Mucosa of descending colon (tissue), 3 donors: ENCODE results near the gene SRY. TPM values are rescaled to one million over a fixed set of nuclear protein-coding genes. Genes with fewer than 3 reads are reported as not detected.
"Not testable (repeated sequence)": the region's sequence is repeated elsewhere in the genome, so short reads cannot be mapped to it uniquely, and the experiment has no call there.

Experiments used
- ATAC-seq: fragments of 200-7000 bp; cut with Tn5 transposase; one replicate; pipeline ENCODE4 v1.9.1; 2020; ENCODE audit warnings: mild to moderate bottlenecking, moderate library complexity
- DNase-seq, 3 donors: peaks; one replicate each; pipeline ENCODE4 v3.0.0-alpha.2; 2020
- H3K36me3 ChIP-seq: fragments of 200-600 bp; one replicate; pipeline ENCODE4 v1.8.0; 2021; ENCODE audit warnings: low read depth, mild to moderate bottlenecking
- H3K4me1 ChIP-seq: fragments of 200-600 bp; one replicate; pipeline ENCODE4 v1.8.0; 2021; ENCODE audit warnings: low read depth, mild to moderate bottlenecking
- H3K4me3 ChIP-seq: fragments of 200-600 bp; one replicate; pipeline ENCODE4 v1.8.0; 2021; ENCODE audit warnings: mild to moderate bottlenecking
- H3K9me3 ChIP-seq: fragments of 200-600 bp; one replicate; pipeline ENCODE4 v1.8.0; 2021; ENCODE audit warnings: mild to moderate bottlenecking
- CTCF ChIP-seq: fragments of 200-600 bp; IDR thresholded peaks from one replicate; pipeline ENCODE4 v1.8.0; 2022; ENCODE audit warnings: antibody characterized with exemption, mild to moderate bottlenecking
- intact Hi-C, 2 donors: fragments of 100-400 bp; cut with DNase I in 1 of 2; cut with micrococcal nuclease in 1 of 2; formaldehyde crosslinking; loops; one replicate each; pipeline versions ENCODE4 v1.11.0 to v1.11.1; 2022; cut with DNase I, micrococcal nuclease
- long read RNA-seq, 2 donors: library from polyadenylated mRNA; unstranded; transcript quantifications; one replicate each; pipeline ENCODE4 v2.0.0, GENCODE V29; 2019 to 2021
- total RNA-seq, 3 donors: library from RNA; stranded (reverse); fragmentation: NEBNext Ultra II Directional in 2 of 3; extraction: Animal tissue kit (Norgen Biotek cat#: 25700) in 2 of 3; gene quantifications; one replicate each; pipeline versions ENCODE4 v1.2.1 to v1.2.4, GENCODE V29; 2021 to 2023
- donor health status: DM: no; HTN: no; CAD: no; lungs with moderate emphysema.
- donor health status: DM: no; HTN: no; CAD: no.
- donor health status: DM: no; HTN: yes; CAD: no.

SRY gene
- total RNA-seq = not detected
- long read RNA-seq, donor 1 = 0 reads
- long read RNA-seq, donor 2 = 0 reads

- TF ChIP-seq CTCF = no peak
- Histone ChIP-seq H3K4me3 (no peak within 1 kb of the TSS), H3K4me1 (no peaks in the 10 kb centered on the region), H3K9me3 (no peaks in the 10 kb centered on the region), H3K36me3 (no peaks in the 10 kb centered on the region)
- ATAC-seq (no peak), DNase-seq (no peak)
- intact Hi-C loops = no loop called here
These were observed at the start of gene SRY for GRCh38 chrY:2787600-2787999. Gene SRY, minus strand, starts transcription at chrY:2787682. Its CDS starts 79 bp downstream, at chrY:2787603.

- no peak for TF ChIP-seq CTCF
- intact Hi-C loops = no loop called here
- Histone ChIP-seq H3K4me1 (no peaks in the 10 kb centered on the region), H3K9me3 (no peaks in the 10 kb centered on the region), H3K4me3 (no peak overlapping the region), H3K36me3 (no peaks in the 10 kb centered on the region)
- DNase-seq (no peak), ATAC-seq (no peak)
These were observed 49.6 kb upstream of the SRY start for GRCh38 chrY:2837078-2837477.

GRCh38 chrY:2835230-2835629 lies 47.7 kb upstream of the SRY start:
- H3K36me3 ChIP-seq = no peaks in the 10 kb centered on the region
- intact Hi-C loops = no loop called here
- H3K9me3 ChIP-seq = no peaks in the 10 kb centered on the region
- no peak overlapping the region for H3K4me3 ChIP-seq
- ATAC-seq = no peak
- no peak for TF ChIP-seq CTCF
- H3K4me1 ChIP-seq = no peaks in the 10 kb centered on the region
- DNase-seq = no peak

GRCh38 chrY:2828497-2828896 lies 41.0 kb upstream of the SRY start:
- Histone ChIP-seq H3K4me1 (no peaks in the 10 kb centered on the region), H3K9me3 (no peaks in the 10 kb centered on the region), H3K36me3 (no peaks in the 10 kb centered on the region), H3K4me3 (no peak overlapping the region)
- DNase-seq (no peak), ATAC-seq (no peak)
- no peak for TF ChIP-seq CTCF
- intact Hi-C loops = no loop called here

- ATAC-seq (no peak), DNase-seq (no peak)
- Histone ChIP-seq H3K4me1 (no peaks in the 10 kb centered on the region), H3K9me3 (no peaks in the 10 kb centered on the region), H3K36me3 (no peaks in the 10 kb centered on the region), H3K4me3 (no peak overlapping the region)
- intact Hi-C loops = no loop called here
- TF ChIP-seq CTCF = no peak
These were observed 37.0 kb upstream of the SRY start for GRCh38 chrY:2824471-2824870.

- not testable (repeated sequence) for H3K36me3 ChIP-seq, ATAC-seq, DNase-seq
These were observed 29.8 kb upstream of the SRY start for GRCh38 chrY:2817146-2817896.

More at GRCh38 chrY:2817146-2817896, 29.8 kb upstream of the SRY start:
- H3K4me1 ChIP-seq, H3K4me3 ChIP-seq, intact Hi-C loops, H3K9me3 ChIP-seq: not testable (repeated sequence)
